Gastrocnemius medialis (tissue), 4 donors: ENCODE measurements around the gene SLC35F1. TPM values are rescaled to one million over a fixed set of nuclear protein-coding genes. Genes with fewer than 3 reads are reported as not detected.
A peak's percentile ranks its signal among the peaks of the same experiment; 100 is the strongest.

Source experiments
- ATAC-seq, 2 donors: fragments of 150-250 bp; one replicate each; pipeline ENCODE4 v1.9.1; 2016
- DNase-seq, 2 donors: peaks; one replicate each; pipeline ENCODE4 v3.0.0-alpha.2; 2019
- H3K27ac ChIP-seq, 4 donors: fragments of 200-600 bp; sonication (generic); 1 replicate in 1 of 4; 2 replicates in 3 of 4; pipeline ENCODE4 v1.5.1; 2016 to 2018; ENCODE audit warnings: mild to moderate bottlenecking in 2 of 4, moderate library complexity in 1 of 4
- H3K27me3 ChIP-seq, 3 donors: fragments of 200-600 bp; sonication (generic) in 2 of 3; 1 replicate in 1 of 3; 2 replicates in 2 of 3; pipeline versions ENCODE4 v1.5.1 to v1.6.0; 2016 to 2019; ENCODE audit warnings: mild to moderate bottlenecking in 1 of 3, moderate library complexity in 1 of 3
- H3K36me3 ChIP-seq, 2 donors: fragments of 200-600 bp; sonication (generic) in 1 of 2; one replicate each; pipeline ENCODE4 v1.5.1; 2017 to 2018
- H3K4me1 ChIP-seq, 2 donors: fragments of 200-600 bp; sonication (generic) in 1 of 2; one replicate each; pipeline ENCODE4 v1.5.1; 2016 to 2017; ENCODE audit warnings: mild to moderate bottlenecking in 2 of 2
- H3K4me3 ChIP-seq, 4 donors: fragments of 200-600 bp; sonication (generic) in 3 of 4; 1 replicate in 1 of 4; 2 replicates in 3 of 4; pipeline ENCODE4 v1.5.1; 2016 to 2019; ENCODE audit warnings: mild to moderate bottlenecking in 2 of 4
- H3K9me3 ChIP-seq, 3 donors: fragments of 200-600 bp; sonication (generic) in 2 of 3; 1 replicate in 1 of 3; 2 replicates in 2 of 3; pipeline ENCODE4 v1.5.1; 2016 to 2019
- POLR2A ChIP-seq, 2 donors: fragments of 450-650 bp; IDR thresholded peaks; one replicate each; pipeline ENCODE4 v1.6.1; 2017; ENCODE audit warnings: antibody characterized with exemption in 2 of 2, mild to moderate bottlenecking in 2 of 2, moderate library complexity in 2 of 2
- in situ Hi-C, 4 donors: fragments of 200-750 bp; cut with MboI; loops; one replicate each; pipeline versions ENCODE4 v1.15.0 to v1.8.0; 2017; ENCODE audit warnings: low sequenced_read_pairs in 4 of 4
- intact Hi-C: fragments of 100-400 bp; cut with DNase I; formaldehyde crosslinking; loops from one replicate; pipeline ENCODE4 v1.15.1; 2023; ENCODE audit warnings: low total_unique reads
- total RNA-seq, 4 donors: library from RNA; depleted of rRNA; stranded (reverse); fragments of >200 nt; gene quantifications; one replicate each; pipeline versions ENCODE4 v1.1.0 to v1.2.3, GENCODE V29; 2016
- TF ChIP-seq, protein P1 (sequence below), 5 experiments: fragments of 450-650 bp in 3 of 5; fragments of 200-600 bp in 2 of 5; sonication (generic) in 2 of 5; IDR thresholded peaks in 4 of 5; conservative IDR thresholded peaks in 1 of 5; 1 replicate in 4 of 5; 2 replicates in 1 of 5; pipeline ENCODE4 v1.5.1; 2016 to 2019; ENCODE audit warnings: antibody characterized with exemption in 5 of 5, mild to moderate bottlenecking in 3 of 5, moderate library complexity in 3 of 5

SLC35F1 gene
- total RNA-seq, 4 donors from 2014 or later, result 0.13 to 0.29 TPM; not detected in 2

DNA sequence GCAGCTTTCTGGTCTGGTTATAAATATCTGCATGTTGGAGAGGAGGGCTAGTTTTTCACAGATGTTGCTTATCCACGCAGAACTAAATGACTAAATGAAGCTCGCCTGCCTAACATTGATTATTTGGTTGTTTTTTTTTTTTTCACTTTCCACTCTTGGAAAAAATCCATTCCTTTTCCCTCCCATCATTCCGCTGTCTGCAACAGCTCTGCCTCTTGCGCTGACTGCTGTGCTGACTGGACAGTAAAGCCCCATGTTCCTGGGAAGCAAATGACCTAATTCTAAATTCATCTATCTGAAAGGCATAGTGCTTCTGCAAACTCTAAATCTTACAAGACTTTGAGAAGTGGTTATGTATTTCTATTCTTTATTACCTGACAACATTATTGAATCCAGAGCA lies 385.5 kb downstream of the SLC35F1 start:
- ATAC-seq (no peak), DNase-seq (no peak)
- Histone ChIP-seq H3K4me3 (no peak overlapping the region), H3K36me3 (no peaks in the 10 kb centered on the region), H3K4me1 (peaks cover 19 to 28% of the 10 kb centered on the region in 2 donors), H3K27ac (peak overlapping the region in 1 of 4 donors; percentile 29), H3K9me3 (no peaks in the 10 kb centered on the region), H3K27me3 (no peaks in the 10 kb centered on the region)
- in situ Hi-C loops, result loop anchor here in 2 of 4 donors (25.0 kb wide), 4 partner anchors 220 to 495 kb away; partner anchors contain the start of gene PLN (in 1 of the 2)
- intact Hi-C loops, result no loop called here
- TF ChIP-seq POLR2A (IDR thresholded peaks at IDR 0.05), result no peak

DNA sequence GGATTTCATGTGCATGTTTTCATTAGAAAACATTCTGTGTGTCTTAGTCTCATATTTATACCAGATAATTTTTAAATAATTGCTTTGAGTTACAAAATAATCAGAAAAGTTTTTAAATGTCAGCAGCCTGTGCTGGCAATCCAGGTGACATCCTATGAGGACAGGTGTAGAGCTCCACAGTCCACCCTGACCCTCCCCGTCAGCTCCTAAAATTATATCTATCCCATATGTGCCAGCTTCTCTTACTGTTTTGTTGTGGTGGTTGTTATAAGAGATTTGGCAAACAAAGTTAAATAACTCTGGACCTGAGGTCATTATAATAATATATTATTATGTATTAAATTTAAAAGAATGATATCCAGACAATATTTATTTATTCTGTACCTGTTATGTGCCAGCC lies 387.8 kb downstream of the SLC35F1 start:
- TF ChIP-seq POLR2A (IDR thresholded peaks at IDR 0.05), result no peak
- TF ChIP-seq, protein P1, sequence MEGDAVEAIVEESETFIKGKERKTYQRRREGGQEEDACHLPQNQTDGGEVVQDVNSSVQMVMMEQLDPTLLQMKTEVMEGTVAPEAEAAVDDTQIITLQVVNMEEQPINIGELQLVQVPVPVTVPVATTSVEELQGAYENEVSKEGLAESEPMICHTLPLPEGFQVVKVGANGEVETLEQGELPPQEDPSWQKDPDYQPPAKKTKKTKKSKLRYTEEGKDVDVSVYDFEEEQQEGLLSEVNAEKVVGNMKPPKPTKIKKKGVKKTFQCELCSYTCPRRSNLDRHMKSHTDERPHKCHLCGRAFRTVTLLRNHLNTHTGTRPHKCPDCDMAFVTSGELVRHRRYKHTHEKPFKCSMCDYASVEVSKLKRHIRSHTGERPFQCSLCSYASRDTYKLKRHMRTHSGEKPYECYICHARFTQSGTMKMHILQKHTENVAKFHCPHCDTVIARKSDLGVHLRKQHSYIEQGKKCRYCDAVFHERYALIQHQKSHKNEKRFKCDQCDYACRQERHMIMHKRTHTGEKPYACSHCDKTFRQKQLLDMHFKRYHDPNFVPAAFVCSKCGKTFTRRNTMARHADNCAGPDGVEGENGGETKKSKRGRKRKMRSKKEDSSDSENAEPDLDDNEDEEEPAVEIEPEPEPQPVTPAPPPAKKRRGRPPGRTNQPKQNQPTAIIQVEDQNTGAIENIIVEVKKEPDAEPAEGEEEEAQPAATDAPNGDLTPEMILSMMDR (IDR thresholded peaks at IDR 0.05 in 4 of 5, conservative IDR thresholded peaks at IDR 0.05 in 1 of 5), result no peak
- intact Hi-C loops, result loop anchor here (5.0 kb wide), 1 partner anchor 77 kb away; no protein-coding TSS in a partner anchor
- Histone ChIP-seq H3K27ac (peak overlapping the region; percentile 65 to 87 (median 78)), H3K27me3 (no peaks in the 10 kb centered on the region), H3K4me3 (no peak overlapping the region), H3K4me1 (peaks cover 19 to 25% of the 10 kb centered on the region in 2 donors), H3K9me3 (no peaks in the 10 kb centered on the region), H3K36me3 (no peaks in the 10 kb centered on the region)
- no peak for DNase-seq
- in situ Hi-C loops, result loop anchor here in 2 of 4 donors (25.0 kb wide), 4 partner anchors 217 to 492 kb away; partner anchors contain the start of gene PLN (in 1 of the 2)
- peak in 1 of 2 donors; percentile 26 for ATAC-seq

DNA sequence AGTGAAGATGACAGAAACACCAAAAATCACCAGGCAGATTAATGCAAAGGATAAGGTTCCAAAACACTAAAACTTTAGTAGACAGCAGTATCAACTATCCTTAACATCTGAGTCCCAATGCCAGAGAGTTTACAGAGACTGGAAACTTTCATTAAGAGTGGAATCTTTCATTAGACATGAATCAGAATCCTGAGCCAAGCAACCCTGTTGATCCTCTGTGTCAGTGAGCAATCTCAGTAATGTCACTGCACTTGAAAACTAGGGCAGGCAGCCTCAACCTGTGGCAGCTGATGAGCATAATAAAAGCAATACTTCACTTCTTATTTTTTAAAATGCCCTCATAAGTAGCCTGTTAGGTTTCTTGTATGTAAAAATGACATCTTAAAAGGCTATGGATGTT lies 388.3 kb downstream of the SLC35F1 start:
- Histone ChIP-seq H3K36me3 (no peaks in the 10 kb centered on the region), H3K27me3 (no peaks in the 10 kb centered on the region), H3K9me3 (no peaks in the 10 kb centered on the region), H3K4me3 (no peak overlapping the region), H3K27ac (peak overlapping the region; percentile 65 to 87 (median 78)), H3K4me1 (peaks cover 19 to 25% of the 10 kb centered on the region in 2 donors)
- no peak for TF ChIP-seq POLR2A (IDR thresholded peaks at IDR 0.05)
- TF ChIP-seq, protein P1 (IDR thresholded peaks at IDR 0.05 in 4 of 5, conservative IDR thresholded peaks at IDR 0.05 in 1 of 5), result no peak
- DNase-seq (peak in 1 of 2 donors; percentile 26), ATAC-seq (peak; percentile 79 to 88)
- in situ Hi-C loops, result loop anchor here in 2 of 4 donors (25.0 kb wide), 4 partner anchors 217 to 492 kb away; partner anchors contain the start of gene PLN (in 1 of the 2)
- intact Hi-C loops, result loop anchor here (5.0 kb wide), 1 partner anchor 77 kb away; no protein-coding TSS in a partner anchor

DNA sequence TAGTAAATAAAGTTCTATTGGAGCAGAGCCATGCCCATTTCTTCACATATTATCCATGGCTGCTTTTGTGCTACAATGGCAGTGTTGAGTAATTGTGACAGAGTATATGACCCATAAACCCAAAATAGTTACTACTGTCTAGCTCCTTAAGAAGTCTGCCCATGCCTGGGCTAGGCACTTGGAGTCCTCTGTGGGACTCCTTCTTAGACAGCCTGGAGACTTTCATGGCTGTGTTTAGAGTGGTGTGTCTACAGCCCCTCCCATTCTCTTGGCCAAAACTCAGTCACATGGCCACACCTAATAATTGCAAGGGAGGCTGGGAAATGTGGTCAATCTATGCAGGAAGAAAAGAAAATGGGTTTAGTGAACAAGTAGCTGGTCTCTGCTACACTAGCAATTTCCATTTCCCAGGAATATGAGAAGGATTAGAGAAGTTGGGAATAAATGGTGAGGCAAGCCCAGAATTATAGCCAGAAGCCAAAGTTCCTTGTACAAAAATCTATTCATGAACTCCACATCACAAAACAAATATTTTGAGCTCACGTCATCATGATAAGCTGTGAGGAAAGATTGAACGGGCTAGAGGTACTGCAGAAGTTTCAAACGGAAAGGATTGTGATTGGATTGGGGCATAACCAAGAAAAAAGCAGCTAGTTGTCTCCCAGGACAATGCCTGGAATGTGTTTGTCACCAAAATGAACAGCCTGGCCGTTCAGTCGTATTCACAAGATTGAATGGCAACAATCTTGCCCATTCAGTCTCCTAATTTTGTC lies 389.3 kb downstream of the SLC35F1 start:
- TF ChIP-seq POLR2A (IDR thresholded peaks at IDR 0.05), result peak in 1 of 2 donors; percentile 17
- TF ChIP-seq, protein P1 (IDR thresholded peaks at IDR 0.05 in 4 of 5, conservative IDR thresholded peaks at IDR 0.05 in 1 of 5), result no peak
- peak; percentile 73 to 81 for ATAC-seq
- Histone ChIP-seq H3K36me3 (no peaks in the 10 kb centered on the region), H3K4me1 (peaks cover 19 to 25% of the 10 kb centered on the region in 2 donors), H3K4me3 (no peak overlapping the region), H3K27ac (peak overlapping the region; percentile 65 to 87 (median 78)), H3K27me3 (no peaks in the 10 kb centered on the region), H3K9me3 (no peaks in the 10 kb centered on the region)
- intact Hi-C loops (loop anchor here (5.0 kb wide), 1 partner anchor 76 kb away; no protein-coding TSS in a partner anchor), in situ Hi-C loops (loop anchor here in 2 of 4 donors (25.0 kb wide), 4 partner anchors 216 to 491 kb away; partner anchors contain the start of gene PLN (in 1 of the 2))
- peak in 1 of 2 donors; percentile 21 for DNase-seq

DNA sequence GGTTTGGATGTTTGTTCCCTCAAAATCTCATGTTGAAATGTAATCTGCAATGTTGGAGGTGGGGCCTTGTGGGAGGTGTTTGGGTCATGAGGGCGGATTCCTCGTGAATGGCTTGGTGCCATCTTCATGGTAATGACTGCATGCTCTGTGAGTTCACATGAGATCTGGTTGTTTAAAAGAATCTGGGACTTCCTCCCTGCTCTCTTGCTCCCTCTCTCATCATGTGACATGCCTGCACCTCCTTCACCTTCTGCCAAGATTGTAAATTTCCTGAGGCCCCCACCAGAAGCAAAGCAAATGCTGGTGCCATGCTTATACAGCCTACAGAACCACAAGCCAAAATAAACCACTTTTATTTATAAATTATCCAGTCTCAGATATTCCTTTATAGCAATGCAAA lies 390.8 kb downstream of the SLC35F1 start:
- Histone ChIP-seq H3K27ac (no peak overlapping the region), H3K4me3 (no peak overlapping the region), H3K27me3 (no peaks in the 10 kb centered on the region), H3K36me3 (no peaks in the 10 kb centered on the region), H3K9me3 (no peaks in the 10 kb centered on the region), H3K4me1 (peaks cover 19 to 25% of the 10 kb centered on the region in 2 donors)
- TF ChIP-seq, protein P1 (IDR thresholded peaks at IDR 0.05 in 4 of 5, conservative IDR thresholded peaks at IDR 0.05 in 1 of 5), result no peak
- in situ Hi-C loops, result loop anchor here in 2 of 4 donors (25.0 kb wide), 4 partner anchors 214 to 489 kb away; partner anchors contain the start of gene PLN (in 1 of the 2)
- intact Hi-C loops, result loop anchor here (5.0 kb wide), 1 partner anchor 74 kb away; no protein-coding TSS in a partner anchor
- DNase-seq (no peak), ATAC-seq (no peak)
